ENCODE results near the gene LRMDA.

LRMDA gene

DNA sequence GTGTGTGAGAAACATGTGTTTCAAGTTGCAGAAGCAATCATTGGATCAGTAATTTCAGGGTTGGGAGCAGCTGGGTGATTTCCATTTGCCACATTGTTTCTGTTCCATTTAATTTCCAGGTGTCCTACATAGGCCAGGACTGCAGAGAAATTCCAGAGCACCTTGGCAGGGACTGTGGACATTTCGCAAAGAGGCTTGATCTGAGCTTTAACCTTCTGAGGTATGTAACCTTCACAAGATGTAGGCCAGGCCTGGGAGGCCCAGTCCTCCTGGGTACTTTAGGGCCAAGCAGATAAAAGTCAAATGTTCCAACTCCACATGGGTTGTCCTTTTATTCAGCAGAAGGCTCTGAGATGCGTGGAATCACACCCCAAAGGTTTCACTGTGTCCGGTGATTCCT, 6.9 kb downstream of the LRMDA start:
- no peak for DNase-seq (ENCODE audit: low read depth)
- no peak overlapping the region for H3K4me3 ChIP-seq (ENCODE audit: low read depth, low read length)
- TF ChIP-seq, protein P1, sequence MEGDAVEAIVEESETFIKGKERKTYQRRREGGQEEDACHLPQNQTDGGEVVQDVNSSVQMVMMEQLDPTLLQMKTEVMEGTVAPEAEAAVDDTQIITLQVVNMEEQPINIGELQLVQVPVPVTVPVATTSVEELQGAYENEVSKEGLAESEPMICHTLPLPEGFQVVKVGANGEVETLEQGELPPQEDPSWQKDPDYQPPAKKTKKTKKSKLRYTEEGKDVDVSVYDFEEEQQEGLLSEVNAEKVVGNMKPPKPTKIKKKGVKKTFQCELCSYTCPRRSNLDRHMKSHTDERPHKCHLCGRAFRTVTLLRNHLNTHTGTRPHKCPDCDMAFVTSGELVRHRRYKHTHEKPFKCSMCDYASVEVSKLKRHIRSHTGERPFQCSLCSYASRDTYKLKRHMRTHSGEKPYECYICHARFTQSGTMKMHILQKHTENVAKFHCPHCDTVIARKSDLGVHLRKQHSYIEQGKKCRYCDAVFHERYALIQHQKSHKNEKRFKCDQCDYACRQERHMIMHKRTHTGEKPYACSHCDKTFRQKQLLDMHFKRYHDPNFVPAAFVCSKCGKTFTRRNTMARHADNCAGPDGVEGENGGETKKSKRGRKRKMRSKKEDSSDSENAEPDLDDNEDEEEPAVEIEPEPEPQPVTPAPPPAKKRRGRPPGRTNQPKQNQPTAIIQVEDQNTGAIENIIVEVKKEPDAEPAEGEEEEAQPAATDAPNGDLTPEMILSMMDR (IDR thresholded peaks at IDR 0.05; ENCODE audit: low read depth, low read length, missing control alignments) = no peak

DNA sequence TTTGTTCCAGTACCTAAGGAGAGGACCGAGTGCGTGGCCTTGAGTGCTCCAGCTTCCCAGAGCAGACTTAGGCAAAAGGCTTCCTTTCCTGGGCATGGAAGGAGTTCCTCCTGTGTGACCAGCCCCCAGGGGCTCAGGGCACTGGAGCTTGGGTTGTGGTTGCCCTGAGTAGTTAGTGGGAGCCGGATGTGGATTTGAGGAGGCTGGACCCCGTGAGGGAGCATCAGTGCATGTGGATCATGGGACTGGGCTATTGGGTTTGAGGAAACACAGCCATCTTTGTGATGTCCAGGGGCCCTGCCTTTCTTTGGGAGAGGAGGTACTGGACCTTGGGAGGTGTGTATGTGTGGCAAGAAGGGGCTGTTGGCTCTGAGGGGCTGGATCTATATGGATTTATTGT, 8.4 kb downstream of the LRMDA start:
- TF ChIP-seq, protein P1 (IDR thresholded peaks at IDR 0.05; ENCODE audit: low read depth, low read length, missing control alignments) = no peak
- DNase-seq (ENCODE audit: low read depth) = no peak
- H3K4me3 ChIP-seq (ENCODE audit: low read depth, low read length) = no peak overlapping the region

DNA sequence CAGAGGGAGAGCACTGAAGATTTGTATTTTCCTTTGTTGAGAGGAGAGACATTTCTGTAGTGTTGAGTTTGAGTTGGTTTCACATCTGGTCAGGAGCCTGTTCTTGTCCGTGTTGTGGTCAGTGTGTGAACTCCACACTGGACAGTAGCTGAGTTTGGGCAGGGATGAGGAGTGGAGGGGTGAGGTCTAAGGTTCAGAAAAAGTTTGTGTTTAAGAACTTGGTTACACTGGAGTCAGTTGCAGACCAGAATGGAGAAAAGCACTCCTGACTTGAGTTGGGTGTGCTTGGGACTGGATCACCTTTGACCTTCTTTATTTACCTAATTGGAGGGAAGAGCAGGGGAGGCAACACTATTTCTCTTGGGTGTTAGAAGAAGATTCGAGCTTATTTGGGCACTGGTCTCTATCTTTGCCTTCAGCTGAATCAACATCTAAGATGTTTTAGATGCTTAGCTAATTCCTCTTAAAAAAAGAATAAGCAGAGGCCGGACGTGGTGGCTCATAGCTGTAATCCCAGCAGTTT, 8.9 kb downstream of the LRMDA start:
- TF ChIP-seq, protein P1 (IDR thresholded peaks at IDR 0.05; ENCODE audit: low read depth, low read length, missing control alignments) = no peak
- H3K4me3 ChIP-seq (ENCODE audit: low read depth, low read length) = no peak overlapping the region
- no peak for DNase-seq (ENCODE audit: low read depth)

DNA sequence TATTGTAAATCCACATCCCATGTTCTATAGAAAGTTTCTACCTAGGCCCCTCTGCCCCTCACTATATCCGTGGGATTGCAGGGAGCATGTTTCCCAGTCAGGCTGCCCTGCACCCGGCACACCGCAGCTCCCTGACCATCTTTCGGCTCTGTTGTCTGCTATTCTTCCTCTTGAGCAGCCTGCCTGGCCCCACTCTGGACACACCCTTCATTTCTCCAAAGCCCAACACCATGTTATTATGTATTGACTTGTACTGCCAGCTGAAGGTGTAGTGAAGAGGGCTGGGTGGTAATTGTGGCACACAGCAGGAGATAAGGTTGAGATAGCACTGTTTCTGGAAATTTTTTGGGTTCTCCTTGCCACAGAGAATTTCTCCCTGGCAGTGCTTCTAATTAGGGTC, 9.8 kb downstream of the LRMDA start:
- no peak overlapping the region for H3K4me3 ChIP-seq (ENCODE audit: low read depth, low read length)
- no peak for DNase-seq (ENCODE audit: low read depth)
- TF ChIP-seq, protein P1 (IDR thresholded peaks at IDR 0.05; ENCODE audit: low read depth, low read length, missing control alignments) = no peak

DNA sequence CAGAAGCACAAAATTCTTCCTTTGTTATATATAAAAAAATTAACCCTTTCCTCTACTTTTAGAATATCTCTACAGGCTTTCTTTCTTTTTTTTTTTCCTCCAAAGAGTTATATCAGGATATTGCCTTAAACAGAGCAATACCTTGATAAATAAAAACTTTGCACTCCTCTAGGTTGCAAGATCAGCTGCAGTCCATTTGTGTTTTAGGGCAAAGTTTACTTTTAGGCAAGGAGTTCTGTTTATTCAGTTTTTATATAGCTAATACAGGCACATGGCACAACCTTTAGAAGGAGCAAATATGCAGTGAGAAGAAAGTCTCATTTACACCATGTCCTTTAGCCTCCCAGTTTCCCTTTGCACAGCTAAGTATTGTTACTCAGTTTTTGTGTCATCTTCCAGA, 10.3 kb downstream of the LRMDA start:
- TF ChIP-seq, protein P1 (IDR thresholded peaks at IDR 0.05; ENCODE audit: low read depth, low read length, missing control alignments) = no peak
- DNase-seq (ENCODE audit: low read depth) = no peak
- H3K4me3 ChIP-seq (ENCODE audit: low read depth, low read length) = no peak overlapping the region

DNA sequence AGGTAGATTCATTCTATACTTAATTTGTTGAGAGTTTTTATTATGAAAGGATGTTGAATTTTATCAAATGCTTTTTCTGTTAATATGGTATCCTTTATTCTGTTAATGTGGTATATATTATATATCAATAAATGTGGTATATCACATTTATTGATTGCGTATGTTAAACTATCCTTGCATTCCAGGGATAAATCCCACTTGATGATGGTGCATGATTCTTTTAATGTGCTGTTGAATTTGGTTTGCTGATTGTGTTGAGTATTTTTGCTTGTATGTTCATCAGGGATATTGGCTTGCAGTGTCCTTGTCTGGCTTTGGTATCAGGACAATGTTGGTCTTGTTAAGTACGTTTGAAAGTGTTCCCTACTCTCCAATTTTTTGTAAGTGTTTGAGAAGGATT, 11.9 kb downstream of the LRMDA start:
- TF ChIP-seq, protein P1 (IDR thresholded peaks at IDR 0.05; ENCODE audit: low read depth, low read length, missing control alignments) = no peak
- no peak overlapping the region for H3K4me3 ChIP-seq (ENCODE audit: low read depth, low read length)
- no peak for DNase-seq (ENCODE audit: low read depth)

DNA sequence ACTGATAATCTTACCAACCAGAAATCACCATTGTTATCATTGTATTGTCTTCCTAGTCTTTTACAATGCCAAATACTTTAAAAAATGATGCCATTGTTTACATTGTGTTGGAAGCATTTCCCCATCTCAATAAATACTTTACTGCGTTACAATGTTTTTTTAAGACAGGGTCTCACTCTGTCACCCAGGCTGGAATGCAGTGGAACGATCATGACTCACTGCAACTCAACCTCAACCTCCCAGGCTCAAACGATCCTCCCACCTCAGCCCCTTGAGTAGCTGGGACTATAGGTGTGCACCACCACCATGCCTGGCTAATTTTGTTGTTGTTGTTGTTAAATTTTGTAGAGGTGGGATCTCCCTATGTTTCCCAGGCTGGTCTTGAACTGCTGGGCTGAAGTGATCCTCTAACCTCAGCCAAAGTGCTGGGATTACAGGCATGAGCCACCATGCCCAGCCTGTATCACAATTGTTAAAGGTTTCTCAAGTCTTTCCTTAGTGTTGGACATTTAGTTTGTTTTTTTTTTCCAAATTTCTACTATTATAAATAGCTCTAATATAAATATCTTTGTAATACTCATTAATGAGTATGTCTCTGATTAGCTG, 13.5 kb downstream of the LRMDA start:
- no peak for DNase-seq (ENCODE audit: low read depth)
- TF ChIP-seq, protein P1 (IDR thresholded peaks at IDR 0.05; ENCODE audit: low read depth, low read length, missing control alignments) = no peak
- H3K4me3 ChIP-seq (ENCODE audit: low read depth, low read length) = no peak overlapping the region
